HL-60 (cell line): ENCODE results near the gene CFAP58.

Experiments
- DNase-seq, 2 experiments: peaks; one replicate each; pipeline ENCODE4 v3.0.0-alpha.2; 2010 to 2020; ENCODE audit warnings: low read depth in 1 of 2, low spot score in 1 of 2
- H3K27ac ChIP-seq: fragments of 250-450 bp; sonication (Bioruptor Pico); replicated peaks from 2 replicates; pipeline ENCODE4 v1.5.1; 2020; ENCODE audit warnings: mild to moderate bottlenecking, moderate library complexity
- H3K27me3 ChIP-seq: fragments of 250-450 bp; sonication (Bioruptor Pico); 2 replicates; pipeline ENCODE4 v1.5.1; 2021; ENCODE audit warnings: mild to moderate bottlenecking, moderate library complexity; ENCODE audit not compliant: insufficient read depth, poor library complexity, severe bottlenecking
- H3K4me3 ChIP-seq: replicated peaks from 2 replicates; pipeline ENCODE4 v1.5.1; 2011; ENCODE audit warnings: mild to moderate bottlenecking, control low read depth, low read length; ENCODE audit not compliant: insufficient read depth
- GABPA ChIP-seq: IDR thresholded peaks from 2 replicates; pipeline ENCODE4 v1.6.1; 2012; ENCODE audit warnings: low read depth
- POLR2AphosphoS5 ChIP-seq: IDR thresholded peaks from 2 replicates; pipeline ENCODE4 v1.6.1; 2012; ENCODE audit warnings: low read depth
- SPI1 ChIP-seq: IDR thresholded peaks from 2 replicates; pipeline ENCODE4 v1.6.1; 2012; ENCODE audit warnings: low read depth, mild to moderate bottlenecking, borderline replicate concordance
- long read RNA-seq: library from polyadenylated mRNA; unstranded; transcript quantifications from one replicate; pipeline ENCODE4 v2.0.0, GENCODE V29; 2020
- TF ChIP-seq, protein P1 (sequence below): IDR thresholded peaks from one replicate; pipeline ENCODE4 v1.5.1; 2011; ENCODE audit warnings: low read length, control low read depth, inconsistent platforms; ENCODE audit not compliant: insufficient read depth
- TF ChIP-seq, protein P2 (sequence below): IDR thresholded peaks from 2 replicates; pipeline ENCODE4 v1.6.1; 2012; ENCODE audit warnings: low read depth; ENCODE audit not compliant: insufficient replicate concordance

The CFAP58 gene
- long read RNA-seq, partial matches to known transcripts = 0 of 4 reads
- long read RNA-seq, other reads (novel, unspliced or antisense) = 4 of 4 reads

- H3K27ac ChIP-seq = no peak within 1 kb of the TSS
- peak within 1 kb of the TSS; percentile 24 for H3K4me3 ChIP-seq
Measured at GRCh38 chr10:104353325-104354048, at the start of gene CFAP58. TSS of gene CFAP58 (plus strand) at chr10:104353833. CDS start at chr10:104353898, 65 bp downstream.

DNA sequence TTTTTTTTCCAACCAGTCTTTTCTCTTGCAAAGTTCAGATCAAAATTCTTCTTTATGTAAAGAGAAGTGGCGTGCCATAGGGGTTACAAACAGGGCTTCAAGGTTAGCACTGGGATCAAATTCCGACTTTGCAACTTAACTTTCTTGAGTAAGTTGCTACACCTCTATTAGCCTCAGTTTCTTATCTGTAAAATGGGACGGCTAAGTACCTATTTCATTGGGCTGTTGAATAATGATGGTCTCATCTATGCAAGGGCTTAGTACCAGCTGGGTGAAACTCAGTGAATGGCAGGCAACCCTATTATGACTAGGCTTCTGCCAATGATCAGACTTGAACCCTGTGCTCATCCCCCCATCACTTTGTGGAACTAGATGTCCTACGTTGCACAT is 49.3 kb upstream of the CFAP58 start:
- Histone ChIP-seq H3K27me3 (no peaks in the 10 kb centered on the region), H3K27ac (no peak overlapping the region)
- TF ChIP-seq, protein P1, sequence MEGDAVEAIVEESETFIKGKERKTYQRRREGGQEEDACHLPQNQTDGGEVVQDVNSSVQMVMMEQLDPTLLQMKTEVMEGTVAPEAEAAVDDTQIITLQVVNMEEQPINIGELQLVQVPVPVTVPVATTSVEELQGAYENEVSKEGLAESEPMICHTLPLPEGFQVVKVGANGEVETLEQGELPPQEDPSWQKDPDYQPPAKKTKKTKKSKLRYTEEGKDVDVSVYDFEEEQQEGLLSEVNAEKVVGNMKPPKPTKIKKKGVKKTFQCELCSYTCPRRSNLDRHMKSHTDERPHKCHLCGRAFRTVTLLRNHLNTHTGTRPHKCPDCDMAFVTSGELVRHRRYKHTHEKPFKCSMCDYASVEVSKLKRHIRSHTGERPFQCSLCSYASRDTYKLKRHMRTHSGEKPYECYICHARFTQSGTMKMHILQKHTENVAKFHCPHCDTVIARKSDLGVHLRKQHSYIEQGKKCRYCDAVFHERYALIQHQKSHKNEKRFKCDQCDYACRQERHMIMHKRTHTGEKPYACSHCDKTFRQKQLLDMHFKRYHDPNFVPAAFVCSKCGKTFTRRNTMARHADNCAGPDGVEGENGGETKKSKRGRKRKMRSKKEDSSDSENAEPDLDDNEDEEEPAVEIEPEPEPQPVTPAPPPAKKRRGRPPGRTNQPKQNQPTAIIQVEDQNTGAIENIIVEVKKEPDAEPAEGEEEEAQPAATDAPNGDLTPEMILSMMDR = no peak
- TF ChIP-seq POLR2AphosphoS5 = no peak
- TF ChIP-seq, protein P2, sequence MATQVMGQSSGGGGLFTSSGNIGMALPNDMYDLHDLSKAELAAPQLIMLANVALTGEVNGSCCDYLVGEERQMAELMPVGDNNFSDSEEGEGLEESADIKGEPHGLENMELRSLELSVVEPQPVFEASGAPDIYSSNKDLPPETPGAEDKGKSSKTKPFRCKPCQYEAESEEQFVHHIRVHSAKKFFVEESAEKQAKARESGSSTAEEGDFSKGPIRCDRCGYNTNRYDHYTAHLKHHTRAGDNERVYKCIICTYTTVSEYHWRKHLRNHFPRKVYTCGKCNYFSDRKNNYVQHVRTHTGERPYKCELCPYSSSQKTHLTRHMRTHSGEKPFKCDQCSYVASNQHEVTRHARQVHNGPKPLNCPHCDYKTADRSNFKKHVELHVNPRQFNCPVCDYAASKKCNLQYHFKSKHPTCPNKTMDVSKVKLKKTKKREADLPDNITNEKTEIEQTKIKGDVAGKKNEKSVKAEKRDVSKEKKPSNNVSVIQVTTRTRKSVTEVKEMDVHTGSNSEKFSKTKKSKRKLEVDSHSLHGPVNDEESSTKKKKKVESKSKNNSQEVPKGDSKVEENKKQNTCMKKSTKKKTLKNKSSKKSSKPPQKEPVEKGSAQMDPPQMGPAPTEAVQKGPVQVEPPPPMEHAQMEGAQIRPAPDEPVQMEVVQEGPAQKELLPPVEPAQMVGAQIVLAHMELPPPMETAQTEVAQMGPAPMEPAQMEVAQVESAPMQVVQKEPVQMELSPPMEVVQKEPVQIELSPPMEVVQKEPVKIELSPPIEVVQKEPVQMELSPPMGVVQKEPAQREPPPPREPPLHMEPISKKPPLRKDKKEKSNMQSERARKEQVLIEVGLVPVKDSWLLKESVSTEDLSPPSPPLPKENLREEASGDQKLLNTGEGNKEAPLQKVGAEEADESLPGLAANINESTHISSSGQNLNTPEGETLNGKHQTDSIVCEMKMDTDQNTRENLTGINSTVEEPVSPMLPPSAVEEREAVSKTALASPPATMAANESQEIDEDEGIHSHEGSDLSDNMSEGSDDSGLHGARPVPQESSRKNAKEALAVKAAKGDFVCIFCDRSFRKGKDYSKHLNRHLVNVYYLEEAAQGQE = no peak
- TF ChIP-seq SPI1 = no peak
- TF ChIP-seq GABPA = no peak

More at GRCh38 chr10:104353325-104354048, at the start of gene CFAP58:
- peak; percentile 67 to 89 for DNase-seq
- TF ChIP-seq SPI1 = peak; percentile 25; the same call in 1 of the 2 replicates
- TF ChIP-seq, protein P1 = peak; percentile 47
- TF ChIP-seq, protein P2 = no peak
- no peaks in the 10 kb centered on the region for H3K27me3 ChIP-seq

GRCh38 chr10:104304927-104305326 is 48.7 kb upstream of the CFAP58 start:
- no peak for DNase-seq
- Histone ChIP-seq H3K27ac (no peak overlapping the region), H3K27me3 (no peaks in the 10 kb centered on the region), H3K4me3 (no peak overlapping the region)
- TF ChIP-seq GABPA = no peak
- TF ChIP-seq POLR2AphosphoS5 = no peak
- TF ChIP-seq, protein P1 = no peak
- TF ChIP-seq, protein P2 = no peak
- 0 out of 2 replicates have a peak, but pooled peaks have one; percentile 9 for TF ChIP-seq SPI1

More for the DNA sequence above, 49.3 kb upstream of the CFAP58 start:
- no peak for DNase-seq
- H3K4me3 ChIP-seq = no peak overlapping the region
